ENCODE data around the gene ATP8B1. TPM values are rescaled to one million over a fixed set of nuclear protein-coding genes. Genes with fewer than 3 reads are reported as not detected.

The ATP8B1 gene
- total and polyA plus RNA-seq, 2 donors (not counting 3 experiments of a cell fraction or from before 2014, with no cell fraction given) = 49.3 to 100 TPM

DNA sequence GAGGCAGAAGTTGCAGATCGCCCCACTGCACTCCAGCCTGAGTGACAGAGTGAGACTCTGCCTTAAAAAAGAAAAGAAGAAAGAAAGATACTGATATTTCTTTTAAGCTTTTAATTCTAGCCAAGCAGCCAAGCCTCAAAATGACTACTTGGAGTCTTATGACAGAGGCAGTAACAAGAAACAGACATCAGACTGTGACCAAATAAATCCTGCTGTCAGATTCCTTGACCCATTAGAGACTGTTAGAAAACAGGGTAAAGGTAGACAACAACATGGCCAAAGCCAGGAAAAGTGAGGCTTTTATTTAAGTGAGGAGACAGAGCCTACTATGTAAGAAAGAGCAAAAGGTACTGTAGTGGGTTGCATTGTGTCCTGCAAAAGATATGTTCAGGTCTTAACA, 98.1 kb downstream of the ATP8B1 start:
- Histone ChIP-seq H2AFZ (ENCODE audit: low read depth, low read length) (no peak overlapping the region), H3K4me3 (replicated peaks in 1 of 3; ENCODE audit: insufficient read depth in 1 of 3, low read depth in 1 of 3, low read length in 3 of 3) (no peak overlapping the region), H3K79me2 (ENCODE audit: control insufficient read depth, insufficient read depth, low read length) (peaks cover 8% of the 10 kb centered on the region), H3K4me2 (ENCODE audit: insufficient read depth, low read length) (no peak overlapping the region), H3K36me3 (ENCODE audit: control insufficient read depth in 2 of 2, extremely low read depth in 1 of 2, insufficient read depth in 2 of 2, low read length in 2 of 2) (peaks cover 15 to 18% of the 10 kb centered on the region in 2 experiments), H3K9me1 (replicated peaks; ENCODE audit: control insufficient read depth, extremely low read depth, insufficient read depth, low read length) (no peaks in the 10 kb centered on the region), H3K9me3 (replicated peaks; ENCODE audit: control insufficient read depth, insufficient read depth, low read length) (no peaks in the 10 kb centered on the region), H4K20me1 (replicated peaks; ENCODE audit: control insufficient read depth, extremely low read depth, insufficient read depth, low read length) (no peaks in the 10 kb centered on the region), H3K27me3 (ENCODE audit: control insufficient read depth in 2 of 2, insufficient read depth in 2 of 2, low read length in 2 of 2) (no peaks in the 10 kb centered on the region), H3K27ac (ENCODE audit: insufficient read depth, low read depth, low read length) (no peak overlapping the region), H3K4me1 (ENCODE audit: control insufficient read depth, extremely low read depth, insufficient read depth, low read length) (no peaks in the 10 kb centered on the region), H3K9ac (replicated peaks; ENCODE audit: extremely low read depth, insufficient read depth, low read length) (no peak overlapping the region)
- POLR2A ChIA-PET = no interaction called here
- no TSS peak for BruUV-seq (replicated peaks)
- DNase-seq (ENCODE audit: low read depth, low spot score) (no peak), FAIRE-seq (no peak)
- dilution Hi-C loops (cut with MboI; ENCODE audit: extremely low pct_ligation_motif_present, low sequenced_read_pairs) (no loop called here), intact Hi-C loops (cut with micrococcal nuclease) (no loop called here)
- CTCF ChIA-PET = no interaction called here
- no peak for TF ChIP-seq MAX (IDR thresholded peaks at IDR 0.05; ENCODE audit: insufficient read depth, insufficient read length)
- TF ChIP-seq POLR2A (IDR thresholded peaks at IDR 0.05; ENCODE audit: low read depth, low read length) = no peak
- TF ChIP-seq POLR2AphosphoS5 (IDR thresholded peaks at IDR 0.05; ENCODE audit: insufficient read depth, low read depth, low read length) = no peak
- TF ChIP-seq FOS (IDR thresholded peaks at IDR 0.05; ENCODE audit: borderline replicate concordance, insufficient read depth, low read length) = no peak
- no peak for TF ChIP-seq MYC (IDR thresholded peaks at IDR 0.05; ENCODE audit: low read depth, low read length)
- TF ChIP-seq, protein P1, sequence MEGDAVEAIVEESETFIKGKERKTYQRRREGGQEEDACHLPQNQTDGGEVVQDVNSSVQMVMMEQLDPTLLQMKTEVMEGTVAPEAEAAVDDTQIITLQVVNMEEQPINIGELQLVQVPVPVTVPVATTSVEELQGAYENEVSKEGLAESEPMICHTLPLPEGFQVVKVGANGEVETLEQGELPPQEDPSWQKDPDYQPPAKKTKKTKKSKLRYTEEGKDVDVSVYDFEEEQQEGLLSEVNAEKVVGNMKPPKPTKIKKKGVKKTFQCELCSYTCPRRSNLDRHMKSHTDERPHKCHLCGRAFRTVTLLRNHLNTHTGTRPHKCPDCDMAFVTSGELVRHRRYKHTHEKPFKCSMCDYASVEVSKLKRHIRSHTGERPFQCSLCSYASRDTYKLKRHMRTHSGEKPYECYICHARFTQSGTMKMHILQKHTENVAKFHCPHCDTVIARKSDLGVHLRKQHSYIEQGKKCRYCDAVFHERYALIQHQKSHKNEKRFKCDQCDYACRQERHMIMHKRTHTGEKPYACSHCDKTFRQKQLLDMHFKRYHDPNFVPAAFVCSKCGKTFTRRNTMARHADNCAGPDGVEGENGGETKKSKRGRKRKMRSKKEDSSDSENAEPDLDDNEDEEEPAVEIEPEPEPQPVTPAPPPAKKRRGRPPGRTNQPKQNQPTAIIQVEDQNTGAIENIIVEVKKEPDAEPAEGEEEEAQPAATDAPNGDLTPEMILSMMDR (IDR thresholded peaks at IDR 0.05; ENCODE audit: extremely low read depth in 1 of 2, insufficient read depth in 1 of 2, low read depth in 1 of 2, low read length in 2 of 2) = no peak
- no peak for TF ChIP-seq EZH2 (IDR thresholded peaks at IDR 0.05; ENCODE audit: borderline replicate concordance, low read depth, low read length, severe bottlenecking)
- TF ChIP-seq JUN (IDR thresholded peaks at IDR 0.05; ENCODE audit: borderline replicate concordance, insufficient read depth, insufficient read length, low read depth) = no peak
- no peak for TF ChIP-seq GATA2 (IDR thresholded peaks at IDR 0.05; ENCODE audit: insufficient read depth, insufficient read length, low read depth, low read length)

Data from endothelial cell of umbilical vein (primary cell).